IPS-15b (cell line): ENCODE data around the gene AFAP1L1.
"Not testable (repeated sequence)": the region's sequence is repeated elsewhere in the genome, so short reads cannot be mapped to it uniquely, and the experiment has no call there.

Experiments used
- H3K27me3 ChIP-seq: one replicate; pipeline ENCODE4 v1.6.1; 2013; ENCODE audit warnings: low read length; ENCODE audit not compliant: control insufficient read depth, insufficient read depth
- H3K36me3 ChIP-seq: one replicate; pipeline ENCODE4 v1.6.1; 2013; ENCODE audit warnings: low read length; ENCODE audit not compliant: control insufficient read depth, insufficient read depth
- H3K4me1 ChIP-seq: one replicate; pipeline ENCODE4 v1.6.1; 2013; ENCODE audit warnings: mild to moderate bottlenecking, low read length; ENCODE audit not compliant: control insufficient read depth, insufficient read depth
- H3K4me3 ChIP-seq: one replicate; pipeline ENCODE4 v1.5.1; 2013; ENCODE audit warnings: low read depth, low read length
- H3K9ac ChIP-seq: one replicate; pipeline ENCODE4 v1.6.1; 2013; ENCODE audit warnings: low read depth, mild to moderate bottlenecking, low read length
- H3K9me3 ChIP-seq: one replicate; pipeline ENCODE4 v1.6.1; 2013; ENCODE audit warnings: mild to moderate bottlenecking, low read length; ENCODE audit not compliant: control insufficient read depth, insufficient read depth

Gene AFAP1L1

GRCh38 chr5:149264439-149265067 is 7.1 kb upstream of the AFAP1L1 start:
- peaks cover 4% of the 10 kb centered on the region for H3K4me1 ChIP-seq
- peak overlapping the region; percentile 27 for H3K4me3 ChIP-seq
- no peaks in the 10 kb centered on the region for H3K9me3 ChIP-seq
- peaks cover 8% of the 10 kb centered on the region for H3K27me3 ChIP-seq
- H3K9ac ChIP-seq: no peak overlapping the region
- H3K36me3 ChIP-seq: no peaks in the 10 kb centered on the region

GRCh38 chr5:149265068-149265465 is 6.6 kb upstream of the AFAP1L1 start:
- peaks cover 11% of the 10 kb centered on the region for H3K27me3 ChIP-seq
- H3K36me3 ChIP-seq: no peaks in the 10 kb centered on the region
- H3K4me1 ChIP-seq: peaks cover 4% of the 10 kb centered on the region
- H3K4me3 ChIP-seq: no peak overlapping the region
- H3K9me3 ChIP-seq: no peaks in the 10 kb centered on the region
- no peak overlapping the region for H3K9ac ChIP-seq

DNA sequence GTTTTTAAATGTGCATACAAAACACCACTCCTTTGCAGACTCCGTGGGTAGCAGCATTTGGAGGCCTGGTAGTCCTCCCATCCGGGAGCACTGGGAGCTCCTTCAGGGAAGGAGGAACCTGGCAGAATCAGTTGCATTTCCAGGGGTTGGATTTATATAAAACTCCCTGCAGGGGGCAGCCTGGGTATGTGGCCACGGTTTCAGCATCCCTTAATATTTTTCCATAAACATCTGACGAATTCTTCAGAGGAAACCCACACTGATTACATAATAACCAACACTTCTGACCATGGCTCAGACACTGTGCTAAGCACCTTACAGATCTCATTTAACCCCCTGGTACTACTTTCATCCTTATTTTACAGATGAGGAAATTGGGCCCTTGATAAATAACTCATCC is 6.1 kb upstream of the AFAP1L1 start:
- Histone ChIP-seq H3K9ac (no peak overlapping the region), H3K4me3 (no peak overlapping the region), H3K4me1 (peaks cover 4% of the 10 kb centered on the region), H3K36me3 (no peaks in the 10 kb centered on the region), H3K9me3 (no peaks in the 10 kb centered on the region), H3K27me3 (peaks cover 16% of the 10 kb centered on the region)

DNA sequence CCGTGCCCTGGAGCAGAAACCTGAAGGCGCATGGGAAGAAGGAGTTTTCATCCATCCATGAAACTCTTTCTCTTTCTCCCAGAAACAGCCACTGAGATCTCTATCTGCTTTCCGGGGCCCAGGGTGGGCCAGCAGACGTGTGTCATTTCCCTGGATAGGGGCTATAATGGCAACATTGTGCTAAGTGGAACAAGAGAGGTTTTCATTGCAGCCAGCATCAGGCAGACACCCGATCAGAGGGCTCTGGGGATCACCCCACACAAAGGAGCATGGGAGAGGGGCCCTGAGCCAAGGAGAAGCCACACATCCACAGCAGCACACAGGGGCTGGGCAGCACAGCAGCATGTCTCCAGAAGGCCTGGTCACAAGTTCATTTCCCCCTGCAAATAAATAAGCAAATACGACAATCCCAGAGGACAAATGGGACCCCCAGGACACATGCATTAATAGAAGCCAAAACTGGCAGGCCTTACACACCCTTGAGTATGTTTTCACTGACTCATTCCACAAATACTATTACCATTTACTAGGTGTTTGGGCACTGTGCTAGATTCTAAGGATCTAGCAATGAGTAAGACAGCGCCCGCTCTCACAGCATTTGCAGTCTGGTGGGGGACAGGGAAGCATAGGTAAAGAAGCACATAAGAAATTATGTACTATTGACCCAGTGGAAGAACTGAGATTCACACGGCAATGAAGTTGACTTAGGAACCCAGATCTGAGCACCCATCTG is 4.3 kb upstream of the AFAP1L1 start:
- Histone ChIP-seq H3K9me3 (no peaks in the 10 kb centered on the region), H3K36me3 (no peaks in the 10 kb centered on the region), H3K27me3 (peaks cover 27% of the 10 kb centered on the region), H3K4me3 (no peak overlapping the region), H3K4me1 (peaks cover 4% of the 10 kb centered on the region), H3K9ac (no peak overlapping the region)

DNA sequence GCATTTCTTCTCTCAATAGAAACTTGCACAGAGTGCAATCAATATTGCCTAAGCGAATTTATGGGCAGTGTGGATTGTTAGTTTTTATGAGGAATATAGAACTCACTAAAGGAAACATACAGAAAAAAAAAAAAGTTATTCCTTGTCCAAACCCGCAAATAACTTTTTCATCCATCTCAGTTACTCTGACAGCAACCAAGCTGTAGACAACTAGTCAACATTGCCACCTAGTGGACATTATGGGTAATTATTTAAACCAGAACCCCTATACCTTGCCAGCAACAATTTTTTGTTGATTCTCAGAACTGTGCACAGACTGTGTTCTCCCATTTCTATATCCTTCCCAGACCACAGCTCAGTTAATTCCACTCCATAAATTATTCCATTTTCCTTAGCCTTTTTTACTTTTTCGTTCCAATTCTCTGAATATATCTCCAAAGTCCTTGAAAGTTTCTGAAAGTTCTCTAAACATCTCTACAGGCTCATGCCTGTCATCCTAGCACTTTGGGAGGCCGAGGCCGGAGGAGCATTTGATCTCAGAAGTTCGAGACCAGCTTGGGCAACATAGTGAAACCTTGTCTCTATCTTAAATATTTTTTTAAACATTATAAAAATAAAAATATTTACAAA is 2.6 kb upstream of the AFAP1L1 start:
- H3K9me3 ChIP-seq: no peaks in the 10 kb centered on the region
- peaks cover 39% of the 10 kb centered on the region for H3K27me3 ChIP-seq
- no peaks in the 10 kb centered on the region for H3K36me3 ChIP-seq

DNA sequence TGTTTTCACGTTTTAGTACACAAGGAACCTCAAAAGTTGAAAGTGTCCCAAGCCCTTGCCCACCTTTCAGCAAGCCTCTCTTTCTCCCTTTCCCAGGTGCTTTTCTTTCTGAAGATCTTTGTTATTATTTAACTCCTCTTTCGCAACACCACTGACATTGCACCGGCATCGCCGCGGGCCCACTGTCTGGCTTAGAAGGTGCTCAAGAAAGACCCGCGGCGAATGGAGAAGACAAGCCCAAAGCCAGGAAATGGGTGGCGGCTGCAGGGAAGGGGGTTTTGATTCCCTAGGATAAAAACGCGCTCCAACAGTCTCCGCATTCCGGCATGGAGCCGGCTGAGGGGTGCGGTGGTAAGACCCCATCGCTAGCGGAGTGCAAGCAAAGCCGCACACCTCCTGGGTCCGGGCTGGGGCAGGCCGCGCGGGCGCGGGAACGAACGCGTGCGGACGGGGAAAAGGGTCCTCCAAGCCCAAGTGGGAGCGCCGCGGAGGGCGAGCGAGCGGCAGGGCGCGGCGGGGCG is 404 bp upstream of the AFAP1L1 start:
- Histone ChIP-seq H3K4me1 (peaks cover 6% of the 10 kb centered on the region), H3K36me3 (no peaks in the 10 kb centered on the region), H3K4me3 (peak overlapping the region; percentile 70), H3K27me3 (peaks cover 34% of the 10 kb centered on the region), H3K9ac (no peak overlapping the region), H3K9me3 (no peaks in the 10 kb centered on the region)

More for the DNA sequence above, 2.6 kb upstream of the AFAP1L1 start:
- H3K4me3 ChIP-seq: no peak overlapping the region
- peaks cover 10% of the 10 kb centered on the region for H3K4me1 ChIP-seq
- H3K9ac ChIP-seq: no peak overlapping the region

DNA sequence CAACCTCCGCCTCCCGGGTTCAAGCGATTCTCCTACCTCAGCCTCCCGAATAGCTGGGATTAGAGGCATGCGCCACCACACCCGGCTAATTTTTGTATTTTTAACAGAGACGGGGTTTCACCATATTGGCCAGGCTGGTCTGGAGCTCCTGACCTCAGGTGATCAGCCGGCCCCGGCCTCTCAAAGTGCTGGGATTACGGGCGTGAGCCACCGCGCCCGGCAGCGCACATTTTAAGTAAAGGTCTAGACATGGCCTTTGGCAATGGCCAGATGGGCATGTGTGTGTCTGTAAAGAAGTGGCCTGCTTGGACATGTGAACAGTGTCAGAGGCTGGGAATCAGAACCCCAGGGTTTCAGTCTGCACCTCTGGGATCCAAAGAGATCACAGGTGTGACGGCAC is 1.1 kb downstream of the AFAP1L1 start:
- H3K4me1 ChIP-seq, H3K9me3 ChIP-seq, H3K36me3 ChIP-seq, H3K4me3 ChIP-seq, H3K9ac ChIP-seq: not testable (repeated sequence)
- H3K27me3 ChIP-seq: peaks cover 39% of the 10 kb centered on the region

- no peak overlapping the region for H3K9ac ChIP-seq
- H3K4me1 ChIP-seq: peaks cover 6% of the 10 kb centered on the region
- H3K36me3 ChIP-seq: no peaks in the 10 kb centered on the region
- H3K4me3 ChIP-seq: no peak overlapping the region
- peaks cover 39% of the 10 kb centered on the region for H3K27me3 ChIP-seq
- H3K9me3 ChIP-seq: no peaks in the 10 kb centered on the region
Measured at GRCh38 chr5:149273237-149273636, 1.6 kb downstream of the AFAP1L1 start.

- Histone ChIP-seq H3K36me3 (no peaks in the 10 kb centered on the region), H3K9ac (no peak overlapping the region), H3K9me3 (no peaks in the 10 kb centered on the region), H3K4me1 (peaks cover 6% of the 10 kb centered on the region), H3K4me3 (no peak overlapping the region), H3K27me3 (peaks cover 39% of the 10 kb centered on the region)
Measured at GRCh38 chr5:149273950-149274349, 2.3 kb downstream of the AFAP1L1 start.

GRCh38 chr5:149274939-149275338 is 3.3 kb downstream of the AFAP1L1 start:
- H3K9me3 ChIP-seq: no peaks in the 10 kb centered on the region
- H3K9ac ChIP-seq: no peak overlapping the region
- H3K4me3 ChIP-seq: no peak overlapping the region
- H3K27me3 ChIP-seq: peaks cover 37% of the 10 kb centered on the region
- peaks cover 6% of the 10 kb centered on the region for H3K4me1 ChIP-seq
- H3K36me3 ChIP-seq: no peaks in the 10 kb centered on the region

GRCh38 chr5:149277801-149278200 is 6.1 kb downstream of the AFAP1L1 start:
- no peak overlapping the region for H3K9ac ChIP-seq
- H3K9me3 ChIP-seq: no peaks in the 10 kb centered on the region
- H3K27me3 ChIP-seq: peaks cover 17% of the 10 kb centered on the region
- no peak overlapping the region for H3K4me3 ChIP-seq
- no peaks in the 10 kb centered on the region for H3K36me3 ChIP-seq
- peaks cover 6% of the 10 kb centered on the region for H3K4me1 ChIP-seq
